SKM-1 (cell line): ENCODE measurements around the gene TRUB2.
"Not testable (repeated sequence)": the region's sequence is repeated elsewhere in the genome, so short reads cannot be mapped to it uniquely, and the experiment has no call there.

Experiments used
- DNase-seq: peaks from one replicate; lab custom pipeline; 2025; ENCODE audit not compliant: unreplicated experiment; lab: John Stamatoyannopoulos, UW

The TRUB2 gene

DNA sequence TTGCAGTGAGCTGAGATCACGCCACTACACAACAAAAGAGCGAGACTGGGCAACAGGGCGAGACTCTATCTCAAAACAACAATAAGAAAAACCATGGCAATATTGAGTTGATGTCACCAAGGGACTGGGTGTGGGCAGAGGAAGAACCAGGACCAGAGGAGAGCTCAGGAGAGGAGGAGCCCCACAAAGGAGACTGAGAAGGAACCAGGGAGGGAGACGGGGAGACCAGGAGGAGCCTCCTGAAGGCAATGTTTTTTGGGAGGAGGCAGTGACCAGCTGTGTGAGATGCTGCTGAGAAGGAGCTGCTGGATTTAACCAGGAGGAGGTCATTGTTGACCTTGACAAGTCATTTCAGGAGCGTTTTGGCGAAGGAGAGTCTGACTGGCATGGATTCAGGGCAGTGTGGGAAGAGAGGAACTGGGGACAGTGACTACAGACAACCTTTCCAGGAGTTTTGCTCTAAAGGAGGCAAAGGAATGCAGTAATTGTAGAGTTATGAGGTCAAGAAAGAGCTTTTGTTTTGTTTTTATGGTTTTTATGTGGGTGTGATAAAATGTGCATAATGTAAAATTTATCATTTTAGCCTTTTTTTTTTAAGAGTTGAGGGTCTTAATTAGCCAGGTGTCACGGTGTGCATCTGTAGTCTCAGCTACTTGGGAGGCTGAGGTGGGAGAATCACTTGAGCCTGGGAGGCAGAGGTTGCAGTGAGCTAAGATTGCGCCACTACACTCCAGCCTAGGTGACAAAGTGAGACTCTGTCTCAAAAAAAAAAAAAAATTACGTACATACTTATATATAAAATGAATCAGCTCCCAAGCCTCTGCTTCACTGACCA lies 17.9 kb downstream of the TRUB2 start:
- DNase-seq = no peak

GRCh38 chr9:128298535-128299482 lies 23.4 kb downstream of the TRUB2 start:
- no peak for DNase-seq

- no peak for DNase-seq
These were observed 24.9 kb downstream of the TRUB2 start for GRCh38 chr9:128297221-128297773.

DNA sequence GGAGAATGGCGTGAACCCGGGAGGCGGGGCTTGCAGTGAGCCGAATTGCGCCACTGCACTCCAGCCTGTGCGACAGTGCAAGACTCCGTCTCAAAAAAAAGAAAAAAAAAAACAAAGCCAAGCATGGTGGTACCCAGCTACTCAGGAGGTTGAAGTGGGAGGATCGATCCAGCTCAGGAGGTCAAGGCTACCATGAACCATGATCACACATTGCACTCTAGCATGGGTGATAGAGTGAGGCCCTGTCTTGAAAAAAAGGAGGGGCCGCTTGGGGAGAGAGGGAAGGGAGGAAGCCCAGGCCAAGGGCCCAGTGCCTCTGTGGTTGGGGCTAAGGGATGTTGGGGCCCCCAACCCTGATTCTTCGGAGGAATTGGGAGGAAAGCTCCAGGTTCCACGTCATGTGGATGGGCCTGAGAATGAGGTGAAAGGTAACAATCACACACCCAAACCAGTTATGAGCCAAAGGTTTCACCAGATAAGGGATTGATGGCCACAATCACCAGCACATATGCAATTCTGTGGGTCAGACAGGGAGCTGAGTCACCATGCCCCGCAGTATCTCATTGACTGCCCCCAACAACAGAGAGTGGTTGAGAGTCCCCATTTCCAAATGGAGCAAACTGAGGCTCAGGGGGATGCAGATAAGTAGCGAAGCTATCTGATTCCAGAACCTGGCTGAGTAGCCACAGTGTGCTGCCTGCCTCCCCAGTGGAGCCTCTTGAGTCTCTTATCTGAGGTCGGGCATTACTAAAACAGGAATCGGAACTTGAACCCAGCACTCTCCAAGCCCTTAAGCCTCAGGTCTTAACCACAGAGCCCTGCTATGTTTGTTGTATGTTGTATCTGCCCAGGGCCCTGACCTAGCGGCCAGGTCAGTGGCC lies 25.7 kb downstream of the TRUB2 start:
- no peak for DNase-seq

DNA sequence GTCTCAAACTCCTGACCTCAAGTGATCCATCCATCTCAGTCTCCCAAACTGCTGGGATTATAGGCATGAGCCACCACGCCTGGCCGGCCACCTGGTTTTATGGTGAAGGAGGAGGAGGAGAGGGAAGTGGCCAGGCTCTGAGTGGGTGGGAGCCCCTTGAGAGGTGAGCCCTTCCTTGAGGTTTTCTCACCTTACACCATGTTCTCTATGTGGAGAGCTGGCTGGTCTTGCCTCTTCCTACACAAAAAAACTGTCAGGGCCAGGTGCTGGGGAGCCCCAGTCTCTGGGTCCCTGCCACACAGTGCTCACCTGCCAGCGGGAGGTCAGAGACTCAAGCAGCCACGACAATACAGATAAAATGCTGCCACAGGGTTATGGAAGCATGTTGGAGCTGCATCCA lies 28.1 kb downstream of the TRUB2 start:
- DNase-seq = no peak

- no peak for DNase-seq
These were observed 29.2 kb downstream of the TRUB2 start for GRCh38 chr9:128293091-128293490.

GRCh38 chr9:128292009-128292408 lies 30.2 kb downstream of the TRUB2 start:
- DNase-seq = no peak

DNA sequence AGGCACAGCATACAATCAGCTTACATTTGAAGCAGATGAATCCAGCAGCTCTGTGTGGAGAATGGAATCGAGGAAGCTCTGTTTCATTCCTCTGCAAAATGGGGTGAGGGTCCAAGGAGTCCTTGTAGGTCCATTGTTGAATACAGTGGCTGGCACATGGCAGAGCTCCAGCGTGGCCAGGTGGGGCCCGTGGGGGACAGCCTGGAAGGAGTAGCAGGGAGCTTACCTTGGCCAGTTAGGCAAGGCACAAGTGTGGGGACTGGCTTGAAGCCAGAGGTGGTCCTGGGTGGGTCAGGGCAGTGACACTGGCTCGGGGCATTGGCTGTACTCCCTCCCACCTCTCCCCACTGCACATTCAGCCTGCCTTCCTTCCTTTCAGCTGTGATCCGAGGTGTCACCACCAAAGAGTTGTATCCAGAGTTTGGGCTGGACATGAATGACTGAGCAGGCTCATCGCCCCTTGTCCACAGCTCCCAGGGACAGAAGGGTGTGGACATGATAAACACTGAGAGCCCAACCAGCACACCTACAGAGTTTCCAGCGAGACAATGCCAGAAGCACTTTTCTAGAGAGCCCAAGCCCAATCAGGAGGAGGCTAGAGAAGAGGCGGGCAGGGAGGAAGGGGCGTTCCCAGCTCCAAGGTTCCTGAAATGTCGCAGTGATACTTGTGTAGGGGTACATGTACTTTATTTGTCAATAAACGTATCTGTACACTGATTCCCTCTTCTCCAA lies 33.8 kb downstream of the TRUB2 start:
- DNase-seq = no peak

DNA sequence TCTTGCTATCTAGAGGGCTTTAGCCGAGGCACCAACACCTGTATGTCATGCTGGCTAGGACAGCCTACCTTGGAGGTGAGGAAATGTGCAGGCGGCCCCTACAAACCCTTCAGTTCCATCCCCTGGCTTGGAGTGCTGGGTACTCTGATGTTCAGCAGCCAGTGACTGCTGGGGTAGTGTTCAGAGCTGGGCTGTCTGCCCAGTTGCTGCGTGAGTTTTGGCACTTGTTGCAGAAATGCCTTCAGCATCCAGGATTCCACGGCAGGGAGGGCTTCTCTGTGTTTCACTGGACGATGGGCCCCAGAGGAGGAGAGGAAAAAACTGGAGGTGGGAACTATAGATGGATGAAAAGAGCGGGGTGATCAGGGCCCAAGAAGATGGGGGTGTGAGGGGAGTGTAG lies 35.8 kb downstream of the TRUB2 start:
- DNase-seq = no peak

DNA sequence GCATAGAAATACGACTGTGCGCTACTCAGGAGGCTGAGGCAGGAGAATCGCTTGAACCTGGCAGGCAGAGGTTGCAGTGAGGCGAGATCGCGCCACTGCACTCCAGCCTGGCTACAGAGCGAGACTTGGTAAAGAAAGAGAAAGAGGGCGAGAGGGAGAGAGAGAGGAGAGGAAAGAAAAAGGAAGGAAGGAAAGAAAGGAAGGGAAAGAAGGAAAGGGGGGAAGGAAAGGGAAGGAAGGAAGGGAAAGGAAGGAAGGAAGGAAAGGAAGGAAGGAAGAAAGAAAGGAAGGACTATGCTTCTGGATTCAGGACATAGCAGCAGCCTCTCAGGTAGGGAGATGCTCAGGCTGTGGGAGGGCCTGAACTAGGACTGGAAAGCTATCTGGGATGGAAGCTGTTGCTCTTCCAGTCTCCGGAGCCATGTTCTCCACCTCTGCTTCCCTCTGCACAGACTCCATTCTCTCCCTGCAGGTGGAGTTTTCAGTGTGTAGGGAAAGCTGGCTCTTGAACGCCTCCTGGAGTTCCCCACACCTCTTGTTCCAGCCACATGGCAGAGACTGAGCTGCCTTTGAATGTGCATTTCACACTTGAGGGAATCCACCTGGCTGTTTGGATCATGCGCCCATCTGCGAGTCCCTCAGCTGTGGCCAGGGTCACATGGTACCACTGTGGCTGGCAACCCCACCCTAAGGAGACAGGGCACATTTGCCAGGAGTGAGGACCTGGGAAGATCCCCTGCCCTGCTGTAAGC lies 37.0 kb downstream of the TRUB2 start:
- no peak for DNase-seq

GRCh38 chr9:128282500-128282899 lies 39.7 kb downstream of the TRUB2 start:
- DNase-seq = no peak

DNA sequence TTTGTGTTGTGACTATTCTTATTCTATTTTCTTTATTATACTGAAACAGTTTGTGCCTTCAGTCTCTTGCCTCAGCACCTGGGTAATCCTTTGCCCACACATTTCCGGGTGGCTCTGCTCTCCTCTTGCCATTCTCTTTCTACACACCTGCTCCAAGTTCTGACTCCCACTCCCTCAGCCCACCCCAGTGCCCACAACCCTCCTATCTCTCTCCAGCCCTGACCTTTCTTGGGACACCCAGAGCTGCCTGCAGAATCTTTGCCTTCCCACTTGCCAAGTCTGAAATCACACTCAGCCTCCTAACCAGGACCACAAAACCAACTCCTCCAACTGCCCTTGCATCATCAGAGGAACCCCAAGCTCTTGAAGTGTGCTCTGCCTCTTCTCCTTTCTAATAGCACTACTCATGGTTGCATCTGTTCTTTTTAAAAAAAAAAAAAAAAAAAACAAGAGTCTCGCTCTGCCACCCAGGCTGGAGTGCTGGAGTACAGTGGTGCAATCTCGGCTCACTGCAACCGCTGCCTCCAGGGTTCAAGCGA lies 42.1 kb downstream of the TRUB2 start:
- peak; percentile 29 for DNase-seq

DNA sequence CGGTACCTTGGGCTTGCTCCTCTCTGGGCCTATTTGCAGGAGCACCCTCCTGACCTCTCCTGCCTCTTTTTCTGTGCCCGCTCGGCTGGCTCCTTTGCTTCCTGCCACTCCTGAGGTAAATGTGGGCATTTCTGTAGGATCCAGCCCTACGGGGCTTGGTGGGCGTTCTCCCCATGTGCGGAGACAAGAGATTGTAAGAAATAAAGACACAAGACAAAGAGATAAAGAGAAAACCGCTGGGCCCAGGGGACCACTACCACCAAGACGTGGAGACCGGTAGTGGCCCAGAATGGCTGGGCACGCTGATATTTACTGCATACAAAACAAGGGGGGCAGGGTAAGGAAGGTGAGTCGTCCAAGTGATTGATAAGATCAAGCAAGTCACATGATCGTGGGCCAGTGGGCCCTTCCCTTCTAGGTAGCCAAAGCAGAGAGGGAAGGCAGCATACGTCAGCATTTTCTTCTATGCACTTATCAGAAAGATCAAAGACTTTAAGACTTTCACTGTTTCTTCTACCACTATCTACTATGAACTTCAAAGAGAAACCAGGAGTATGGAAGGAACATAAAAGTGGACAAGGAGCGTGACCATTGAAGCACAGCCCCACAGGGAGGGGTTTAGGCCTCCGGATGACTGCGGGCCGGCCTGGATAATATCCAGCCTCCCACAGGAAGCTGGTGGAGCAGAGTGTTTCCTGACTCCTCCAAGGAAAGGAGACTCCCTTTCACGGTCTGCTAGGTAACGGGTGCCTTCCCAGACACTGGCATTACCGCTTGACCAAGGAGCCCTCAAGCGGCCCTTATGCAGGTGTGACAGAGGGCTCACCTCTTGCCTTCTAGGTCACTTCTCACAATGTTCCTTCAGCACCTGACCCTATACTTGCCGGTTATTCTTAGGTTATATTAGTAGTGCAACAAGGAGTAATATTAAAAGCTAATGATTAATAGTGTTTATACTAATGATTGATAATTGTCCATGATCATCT lies 42.9 kb downstream of the TRUB2 start:
- DNase-seq = not testable (repeated sequence)

DNA sequence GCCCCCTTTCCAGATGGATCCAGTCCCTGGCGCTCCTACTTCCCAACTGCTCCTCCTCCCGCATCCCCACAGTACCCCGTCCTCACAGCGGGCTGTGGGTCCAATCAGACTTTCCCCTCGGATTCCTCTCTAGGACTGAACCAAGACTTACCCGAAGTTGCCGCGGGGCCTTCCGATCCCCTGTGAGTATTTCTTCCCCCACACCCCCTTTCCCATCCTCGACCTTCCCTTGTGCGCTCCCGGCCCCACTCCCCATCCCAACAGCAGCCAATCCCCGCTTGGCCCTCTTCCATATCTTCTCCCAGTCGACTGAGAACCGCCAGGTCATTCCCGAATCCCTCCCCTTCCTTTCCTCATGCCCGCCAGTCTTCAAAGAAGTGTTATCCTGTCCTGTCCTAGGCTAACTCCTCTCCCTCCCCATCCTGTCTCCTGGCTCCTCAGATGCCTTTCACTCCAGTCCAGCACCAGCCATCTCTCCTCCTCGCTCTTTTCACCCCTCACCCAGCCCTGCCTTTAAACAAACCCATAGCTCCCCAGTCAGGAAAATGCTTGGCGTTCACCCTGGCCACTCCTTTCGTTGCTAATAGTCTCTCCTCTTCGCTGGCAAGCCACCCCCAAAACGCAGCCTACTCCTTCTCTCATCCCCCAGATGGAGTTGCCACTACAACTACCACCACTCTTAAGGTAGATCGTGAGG lies 45.5 kb downstream of the TRUB2 start:
- DNase-seq = no peak

GRCh38 chr9:128276008-128276573 lies 46.2 kb downstream of the TRUB2 start, which contains the start of gene SWI5:
Gene SWI5 (plus strand): TSS chr9:128276276.
- DNase-seq = peak; percentile 98

DNA sequence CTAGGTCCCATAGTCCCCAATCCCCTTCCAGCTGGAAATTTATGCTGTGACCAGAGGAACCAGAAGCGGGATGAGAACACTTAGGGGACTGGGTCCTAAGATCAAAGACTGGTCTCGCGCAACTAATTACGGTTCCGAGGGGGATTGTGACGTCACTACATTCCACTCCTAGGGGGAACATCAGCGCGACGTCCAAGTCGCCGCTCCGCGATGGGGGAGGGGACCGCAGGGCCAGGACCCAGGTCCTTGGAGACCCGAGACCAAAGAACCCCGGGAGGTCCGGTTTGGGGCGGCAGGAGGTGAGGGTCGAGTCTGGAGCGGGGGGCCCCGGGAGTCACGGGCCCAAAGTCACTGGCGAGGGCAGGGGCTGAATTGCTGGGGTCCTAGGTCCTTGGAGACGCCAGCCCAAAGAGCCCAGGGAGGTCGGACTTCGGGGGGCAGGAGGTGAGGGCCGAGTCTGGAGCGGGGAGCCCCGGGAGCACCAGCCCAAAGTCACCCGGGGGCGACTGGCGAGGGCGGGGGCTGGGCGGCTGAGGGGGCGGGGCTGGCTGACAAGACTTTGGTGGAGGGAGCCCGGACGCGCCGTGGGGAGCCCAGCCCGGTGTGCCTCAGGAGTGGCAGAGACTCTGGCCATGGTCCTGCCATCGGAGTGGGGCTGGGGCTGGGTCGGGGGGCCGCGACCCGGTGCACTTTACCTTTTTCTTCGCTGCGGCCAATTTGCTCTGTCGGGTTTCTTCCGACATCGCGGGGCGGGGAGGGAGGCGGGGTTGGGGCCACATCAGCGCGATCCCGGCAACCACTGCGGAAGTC lies 46.8 kb downstream of the TRUB2 start, which contains the start of gene GOLGA2:
TSS of gene GOLGA2 (minus strand) at position 810 of the 810 bp plus-strand sequence. CDS start at position 779, 31 bp downstream.
- no peak for DNase-seq
